D721Med (cell line): ENCODE results near the gene NUDT3.

Experiments used
- DNase-seq: peaks from one replicate; pipeline ENCODE4 v3.0.0; 2011; ENCODE audit warnings: low spot score; ENCODE audit not compliant: insufficient read length
- FAIRE-seq: peaks from 2 replicates; lab custom pipeline; 2011; peaks lifted over from hg19 to GRCh38; lab: Jason Lieb, UNC
- CTCF ChIP-seq: IDR thresholded peaks from 2 replicates; pipeline ENCODE4 v1.5.1; 2012; ENCODE audit warnings: mild to moderate bottlenecking, control low read depth; ENCODE audit not compliant: insufficient read depth; ENCODE audit errors: missing control alignments

The NUDT3 gene

GRCh38 chr6:34391786-34392496 lies 528 bp downstream of the NUDT3 start:
- no peak for DNase-seq
- FAIRE-seq = no peak
- TF ChIP-seq CTCF = no peak

- TF ChIP-seq CTCF = no peak
- no peak for DNase-seq
- no peak for FAIRE-seq
Observed at GRCh38 chr6:34391473-34391785, 1.0 kb downstream of the NUDT3 start.

- FAIRE-seq (no peak), DNase-seq (no peak)
- TF ChIP-seq CTCF = no peak
Observed at GRCh38 chr6:34390531-34391472, 1.7 kb downstream of the NUDT3 start.

- DNase-seq = no peak
- no peak for TF ChIP-seq CTCF
- FAIRE-seq = no peak
Observed at GRCh38 chr6:34389034-34389433, 3.4 kb downstream of the NUDT3 start.

- FAIRE-seq (no peak), DNase-seq (no peak)
- TF ChIP-seq CTCF = no peak
Observed at GRCh38 chr6:34388421-34388820, 4.0 kb downstream of the NUDT3 start.

- DNase-seq (no peak), FAIRE-seq (no peak)
- no peak for TF ChIP-seq CTCF
Observed at GRCh38 chr6:34386316-34387137, 5.9 kb downstream of the NUDT3 start.
